GM12874 (cell line): ENCODE measurements around the gene MTUS2.

ENCODE experiments used
- CTCF ChIP-seq: IDR thresholded peaks from 2 replicates; pipeline ENCODE4 v1.5.1; 2011; ENCODE audit warnings: low read depth, mild to moderate bottlenecking, control low read depth, low read length, moderate library complexity; ENCODE audit not compliant: insufficient read depth

The MTUS2 gene

GRCh38 chr13:29516012-29516411 lies 695.9 kb downstream of the MTUS2 start:
- no peak for TF ChIP-seq CTCF

GRCh38 chr13:29516880-29517279 lies 696.7 kb downstream of the MTUS2 start:
- no peak for TF ChIP-seq CTCF

- TF ChIP-seq CTCF: no peak
Measured at GRCh38 chr13:29519921-29520320, 699.8 kb downstream of the MTUS2 start.

- TF ChIP-seq CTCF: no peak
Measured at GRCh38 chr13:29520671-29521070, 700.5 kb downstream of the MTUS2 start.

GRCh38 chr13:29521336-29521735 lies 701.2 kb downstream of the MTUS2 start:
- TF ChIP-seq CTCF: no peak

GRCh38 chr13:29522044-29522685 lies 702.0 kb downstream of the MTUS2 start:
- TF ChIP-seq CTCF: no peak

GRCh38 chr13:29523199-29523961 lies 703.2 kb downstream of the MTUS2 start:
- no peak for TF ChIP-seq CTCF
